AG10803 (cell line): ENCODE measurements around the gene PEX11A.

Experiments used
- DNase-seq: peaks from one replicate; pipeline ENCODE4 v3.0.0; 2010; ENCODE audit warnings: low read depth
- H3K4me3 ChIP-seq: 2 replicates; pipeline ENCODE4 v1.5.1; 2011; ENCODE audit warnings: mild to moderate bottlenecking, low read length, control low read depth
- CTCF ChIP-seq: conservative IDR thresholded peaks from 2 replicates; pipeline ENCODE4 v1.5.1; 2011; ENCODE audit warnings: mild to moderate bottlenecking, low read length, control low read depth, inconsistent platforms

Gene PEX11A

GRCh38 chr15:89656116-89656815, 34.3 kb downstream of the PEX11A start:
- peak; percentile 28 for DNase-seq
- no peak overlapping the region for H3K4me3 ChIP-seq
- no peak for TF ChIP-seq CTCF

GRCh38 chr15:89654847-89655805, 35.4 kb downstream of the PEX11A start, which contains the start of gene KIF7:
Gene KIF7 (minus strand): TSS chr15:89655467. CDS start chr15:89652930, 2,537 bp downstream.
- no peak for TF ChIP-seq CTCF
- peak within 1 kb of the TSS; percentile 73 for H3K4me3 ChIP-seq
- peak; percentile 48 for DNase-seq

GRCh38 chr15:89654301-89654761, 36.2 kb downstream of the PEX11A start:
- DNase-seq = peak; percentile 65
- peak overlapping the region; percentile 73 for H3K4me3 ChIP-seq
- no peak for TF ChIP-seq CTCF

GRCh38 chr15:89653578-89653977, 37.0 kb downstream of the PEX11A start:
- H3K4me3 ChIP-seq = no peak overlapping the region
- no peak for TF ChIP-seq CTCF

GRCh38 chr15:89652666-89653065, 37.9 kb downstream of the PEX11A start:
- DNase-seq = no peak
- no peak overlapping the region for H3K4me3 ChIP-seq
- TF ChIP-seq CTCF = no peak

More at GRCh38 chr15:89653578-89653977, 37.0 kb downstream of the PEX11A start:
- no peak for DNase-seq

- DNase-seq = no peak
- TF ChIP-seq CTCF = no peak
- H3K4me3 ChIP-seq = no peak overlapping the region
These were observed 38.4 kb downstream of the PEX11A start for GRCh38 chr15:89652131-89652530.
